NCI-H1048 (cell line): ENCODE measurements around the gene ABHD2.
A peak's percentile ranks its signal among the peaks of the same experiment; 100 is the strongest.
"Not testable (repeated sequence)": the region's sequence is repeated elsewhere in the genome, so short reads cannot be mapped to it uniquely, and the experiment has no call there.

Source experiments
- DNase-seq: peaks from one replicate; lab custom pipeline; 2025; lab: John Stamatoyannopoulos, UW

Gene ABHD2

GRCh38 chr15:89227425-89227824 is 139.2 kb downstream of the ABHD2 start:
- no peak for DNase-seq

GRCh38 chr15:89230277-89230676 is 142.0 kb downstream of the ABHD2 start:
- DNase-seq, result no peak

GRCh38 chr15:89231832-89232231 is 143.6 kb downstream of the ABHD2 start:
- DNase-seq, result no peak

- DNase-seq, result not testable (repeated sequence)
Observed at GRCh38 chr15:89239883-89240810, 151.9 kb downstream of the ABHD2 start.

GRCh38 chr15:89243046-89243690 is 154.9 kb downstream of the ABHD2 start:
- no peak for DNase-seq

GRCh38 chr15:89243691-89244573 is 155.7 kb downstream of the ABHD2 start, which contains the start of gene FANCI:
TSS of gene FANCI (plus strand) at chr15:89243979. CDS start at chr15:89247648, 3,669 bp downstream.
- DNase-seq, result peak; percentile 88

GRCh38 chr15:89244574-89244903 is 156.3 kb downstream of the ABHD2 start:
- no peak for DNase-seq

GRCh38 chr15:89247446-89247845 is 159.2 kb downstream of the ABHD2 start:
- no peak for DNase-seq

- no peak for DNase-seq
Observed at GRCh38 chr15:89248584-89248983, 160.3 kb downstream of the ABHD2 start.

- not testable (repeated sequence) for DNase-seq
Observed at GRCh38 chr15:89250142-89250541, 161.9 kb downstream of the ABHD2 start.
